Keratinocyte (primary cell): ENCODE data around the gene COQ8A. TPM values are rescaled to one million over a fixed set of nuclear protein-coding genes. Genes with fewer than 3 reads are reported as not detected.

Source experiments
- DNase-seq: peaks from one replicate; pipeline ENCODE4 v3.0.0-alpha.2; 2011; ENCODE audit warnings: low read depth, missing footprints, low spot score
- FAIRE-seq: peaks from 2 replicates; lab custom pipeline; 2011; peaks lifted over from hg19 to GRCh38; lab: Jason Lieb, UNC
- H2AFZ ChIP-seq: 2 replicates; pipeline ENCODE4 v1.6.0; 2012; ENCODE audit warnings: low read length, control low read depth, inconsistent platforms; ENCODE audit not compliant: control insufficient read depth
- H3K27ac ChIP-seq: 2 replicates; pipeline ENCODE4 v1.5.1; 2011; ENCODE audit warnings: low read length; ENCODE audit not compliant: control insufficient read depth, insufficient read depth
- H3K27me3 ChIP-seq: 3 replicates; pipeline ENCODE4 v1.6.0; 2011; ENCODE audit warnings: low read length; ENCODE audit not compliant: control insufficient read depth, insufficient read depth; ENCODE audit errors: extremely low read depth
- H3K36me3 ChIP-seq, 2 experiments: 2 replicates in 1 of 2; 3 replicates in 1 of 2; pipeline ENCODE4 v1.5.1; 2011; ENCODE audit warnings: low read length in 2 of 2, mild to moderate bottlenecking in 1 of 2; ENCODE audit not compliant: control insufficient read depth in 2 of 2, insufficient read depth in 2 of 2; ENCODE audit errors: extremely low read depth in 1 of 2
- H3K4me1 ChIP-seq: 3 replicates; pipeline ENCODE4 v1.5.1; 2011; ENCODE audit warnings: low read length; ENCODE audit not compliant: control insufficient read depth, insufficient read depth; ENCODE audit errors: extremely low read depth
- H3K4me2 ChIP-seq: 3 replicates; pipeline ENCODE4 v1.6.0; 2011; ENCODE audit warnings: low read depth, low read length; ENCODE audit not compliant: control insufficient read depth, insufficient read depth; ENCODE audit errors: extremely low read depth
- H3K4me3 ChIP-seq, 3 experiments: fragments of 200-600 bp in 1 of 3; sonication (generic) in 1 of 3; 2 replicates in 2 of 3; 3 replicates in 1 of 3; pipeline ENCODE4 v1.5.1; 2011 to 2016; ENCODE audit warnings: low read length in 3 of 3, mild to moderate bottlenecking in 3 of 3, control low read depth in 2 of 3, inconsistent platforms in 1 of 3, low read depth in 1 of 3, mixed read lengths in 1 of 3, mixed run types in 1 of 3, moderate library complexity in 1 of 3; ENCODE audit not compliant: control insufficient read depth in 2 of 3, insufficient read depth in 2 of 3; ENCODE audit errors: extremely low read depth in 1 of 3
- H3K79me2 ChIP-seq: 2 replicates; pipeline ENCODE4 v1.6.0; 2012; ENCODE audit warnings: low read length; ENCODE audit not compliant: control insufficient read depth, insufficient read depth
- H3K9ac ChIP-seq: 3 replicates; pipeline ENCODE4 v1.6.0; 2011; ENCODE audit warnings: low read length; ENCODE audit not compliant: control insufficient read depth, insufficient read depth; ENCODE audit errors: extremely low read depth
- H3K9me1 ChIP-seq: 3 replicates; pipeline ENCODE4 v1.6.0; 2011; ENCODE audit warnings: low read length; ENCODE audit not compliant: control insufficient read depth, insufficient read depth; ENCODE audit errors: extremely low read depth
- H3K9me3 ChIP-seq: 2 replicates; pipeline ENCODE4 v1.5.1; 2012; ENCODE audit warnings: low read depth, low read length; ENCODE audit not compliant: control insufficient read depth
- H4K20me1 ChIP-seq: 3 replicates; pipeline ENCODE4 v1.6.0; 2011; ENCODE audit warnings: low read length; ENCODE audit not compliant: control insufficient read depth, insufficient read depth; ENCODE audit errors: extremely low read depth
- CTCF ChIP-seq, 3 experiments: IDR thresholded peaks in 1 of 3; conservative IDR thresholded peaks in 1 of 3; optimal IDR thresholded peaks in 1 of 3; 2 replicates in 2 of 3; 3 replicates in 1 of 3; pipeline versions ENCODE3 to v1.5.1; 2011; ENCODE audit warnings: low read length in 3 of 3, mild to moderate bottlenecking in 3 of 3, moderate library complexity in 2 of 3, control low read depth in 1 of 3, inconsistent platforms in 1 of 3; ENCODE audit not compliant: insufficient read depth in 2 of 3; ENCODE audit errors: extremely low read depth in 1 of 3
- EZH2 ChIP-seq: IDR thresholded peaks from one replicate; pipeline ENCODE4 v1.6.1; 2012; ENCODE audit warnings: inconsistent platforms, mild to moderate bottlenecking, low read length, moderate library complexity
- dilution Hi-C: fragments of 300-500 bp; cut with MboI; formaldehyde crosslinking; loops from one replicate; pipeline ENCODE4 v1.7.0; 2020; ENCODE audit warnings: low sequenced_read_pairs; ENCODE audit not compliant: extremely low pct_ligation_motif_present
- polyA plus RNA-seq, 5 experiments: library from polyadenylated mRNA; depleted of rRNA in 3 of 5; stranded (reverse) in 3 of 5; stranded (forward) in 1 of 5; unstranded in 1 of 5; fragments of >200 nt; gene quantifications; 1 replicate in 1 of 5; 2 replicates in 3 of 5; 3 replicates in 1 of 5; pipeline versions ENCODE4 v1.2.1 to v1.2.3, GENCODE V29; 2011 to 2012; ENCODE audit warnings: missing spikeins in 2 of 5, low read depth in 1 of 5, low replicate concordance in 1 of 5

The COQ8A gene
- polyA plus RNA-seq, 1 donor (not counting 4 experiments of a cell fraction or from before 2014, with no cell fraction given): 3.8 TPM

- H2AFZ ChIP-seq: no peak overlapping the region
- FAIRE-seq: no peak
- H3K9ac ChIP-seq: no peak overlapping the region
- no peaks in the 10 kb centered on the region for H3K4me1 ChIP-seq
- H3K27me3 ChIP-seq: no peaks in the 10 kb centered on the region
- H3K9me1 ChIP-seq: no peaks in the 10 kb centered on the region
- H3K36me3 ChIP-seq: peaks cover 3 to 4% of the 10 kb centered on the region in 2 experiments
- H3K27ac ChIP-seq: no peak overlapping the region
- dilution Hi-C loops: no loop called here
- DNase-seq: no peak
- H3K4me3 ChIP-seq: no peak overlapping the region
- no peak for TF ChIP-seq CTCF (optimal IDR thresholded peaks at IDR 0.05 in 1 of 3, IDR thresholded peaks at IDR 0.05 in 1 of 3, conservative IDR thresholded peaks at IDR 0.05 in 1 of 3; ENCODE audit: extremely low read depth in 1 of 3, insufficient read depth in 2 of 3, low read length in 3 of 3)
- TF ChIP-seq EZH2: no peak
- no peaks in the 10 kb centered on the region for H3K9me3 ChIP-seq
- H3K79me2 ChIP-seq: no peaks in the 10 kb centered on the region
- no peak overlapping the region for H3K4me2 ChIP-seq
- H4K20me1 ChIP-seq: no peaks in the 10 kb centered on the region
These were observed 93.8 kb downstream of the COQ8A start for GRCh38 chr1:227033880-227034279.

GRCh38 chr1:227035316-227035715 lies 95.2 kb downstream of the COQ8A start:
- Histone ChIP-seq H4K20me1 (no peaks in the 10 kb centered on the region), H3K4me3 (no peak overlapping the region), H3K9me3 (no peaks in the 10 kb centered on the region), H3K4me2 (no peak overlapping the region), H3K27me3 (no peaks in the 10 kb centered on the region), H3K4me1 (no peaks in the 10 kb centered on the region), H3K36me3 (peaks cover 3 to 5% of the 10 kb centered on the region in 2 experiments), H2AFZ (no peak overlapping the region), H3K9me1 (no peaks in the 10 kb centered on the region), H3K79me2 (no peaks in the 10 kb centered on the region), H3K9ac (no peak overlapping the region), H3K27ac (no peak overlapping the region)
- DNase-seq (no peak), FAIRE-seq (no peak)
- no peak for TF ChIP-seq CTCF (optimal IDR thresholded peaks at IDR 0.05 in 1 of 3, IDR thresholded peaks at IDR 0.05 in 1 of 3, conservative IDR thresholded peaks at IDR 0.05 in 1 of 3; ENCODE audit: extremely low read depth in 1 of 3, insufficient read depth in 2 of 3, low read length in 3 of 3)
- TF ChIP-seq EZH2: no peak
- dilution Hi-C loops: no loop called here
